Hepatocyte (in vitro differentiated cells): ENCODE data around the gene IL23R. TPM values are rescaled to one million over a fixed set of nuclear protein-coding genes. Genes with fewer than 3 reads are reported as not detected.

Source experiments
- DNase-seq: peaks from one replicate; pipeline ENCODE4 v3.0.0-alpha.2; 2016; ENCODE audit warnings: low spot score
- H2AFZ ChIP-seq: fragments of 200-600 bp; sonication (generic); 2 replicates; pipeline ENCODE4 v1.6.0; 2016; ENCODE audit warnings: antibody characterized with exemption, mild to moderate bottlenecking
- H3K27ac ChIP-seq: fragments of 200-600 bp; sonication (generic); 2 replicates; pipeline ENCODE4 v1.5.1; 2016; ENCODE audit warnings: mild to moderate bottlenecking
- H3K27me3 ChIP-seq: fragments of 200-600 bp; sonication (generic); 2 replicates; pipeline ENCODE4 v1.6.1; 2016
- H3K36me3 ChIP-seq: fragments of 200-600 bp; sonication (generic); replicated peaks from 2 replicates; pipeline ENCODE4 v1.5.1; 2016; ENCODE audit warnings: low read depth; ENCODE audit not compliant: insufficient read depth
- H3K4me1 ChIP-seq: fragments of 200-600 bp; sonication (generic); 2 replicates; pipeline ENCODE4 v1.5.1; 2016; ENCODE audit warnings: mild to moderate bottlenecking, moderate library complexity; ENCODE audit not compliant: insufficient read depth
- H3K4me2 ChIP-seq: fragments of 200-600 bp; sonication (generic); 2 replicates; pipeline ENCODE4 v1.6.0; 2016
- H3K4me3 ChIP-seq: fragments of 200-600 bp; sonication (generic); 2 replicates; pipeline ENCODE4 v1.5.1; 2016; ENCODE audit warnings: mild to moderate bottlenecking
- H3K79me2 ChIP-seq: fragments of 200-600 bp; sonication (generic); 2 replicates; pipeline ENCODE4 v1.6.0; 2017; ENCODE audit warnings: mild to moderate bottlenecking
- H3K9me2 ChIP-seq: fragments of 200-600 bp; sonication (generic); replicated peaks from 2 replicates; pipeline ENCODE4 v1.6.0; 2017; ENCODE audit warnings: mild to moderate bottlenecking; ENCODE audit not compliant: insufficient read depth
- H3K9me3 ChIP-seq: fragments of 200-600 bp; sonication (generic); 2 replicates; pipeline ENCODE4 v1.5.1; 2016; ENCODE audit warnings: low read depth, mild to moderate bottlenecking
- H4K20me1 ChIP-seq: fragments of 200-600 bp; sonication (generic); 2 replicates; pipeline ENCODE4 v1.6.0; 2016; ENCODE audit warnings: mild to moderate bottlenecking; ENCODE audit not compliant: insufficient read depth, poor library complexity, severe bottlenecking
- CTCF ChIP-seq: fragments of 200-600 bp; sonication (generic); IDR thresholded peaks from 2 replicates; pipeline ENCODE4 v1.5.1; 2016; ENCODE audit warnings: antibody characterized with exemption, mild to moderate bottlenecking; ENCODE audit not compliant: poor library complexity
- EZH2 ChIP-seq: fragments of 200-600 bp; sonication (generic); IDR thresholded peaks from 2 replicates; pipeline ENCODE4 v1.6.1; 2016; ENCODE audit warnings: antibody characterized with exemption, mild to moderate bottlenecking, borderline replicate concordance
- EZH2phosphoT487 ChIP-seq: fragments of 200-600 bp; sonication (generic); IDR thresholded peaks from one replicate; pipeline ENCODE4 v1.6.1; 2018; ENCODE audit warnings: antibody characterized with exemption, mild to moderate bottlenecking, low read depth, moderate library complexity; ENCODE audit not compliant: unreplicated experiment, severe bottlenecking
- WGBS: methylation state at CpG from one replicate; pipeline ENCODE4 v1.1.6; 2016; ENCODE audit warnings: low lambda C conversion rate; ENCODE audit errors: missing lambda C conversion rate; 5-methylcytosine and 5-hydroxymethylcytosine counted together
- polyA plus RNA-seq: library from polyadenylated mRNA; unstranded; fragments of >200 nt; fragmentation: Nextera tagmentation; extraction: Ambion mirVana; gene quantifications from 2 replicates; pipeline ENCODE4 v1.2.1, GENCODE V29; 2016
- total RNA-seq: library from RNA; depleted of rRNA; stranded (reverse); fragments of >200 nt; gene quantifications from 2 replicates; pipeline ENCODE4 v1.2.3, GENCODE V29; 2014

The IL23R gene
- total and polyA plus RNA-seq, 2 experiments from 2014 or later = 0.20 TPM; not detected in 1

GRCh38 chr1:67285780-67286488, 119.7 kb downstream of the IL23R start:
- WGBS = 92% methylated on average over 8 of the region's 8 CpGs

GRCh38 chr1:67290236-67290635, 124.0 kb downstream of the IL23R start:
- Histone ChIP-seq H2AFZ (no peak overlapping the region), H3K9me3 (no peaks in the 10 kb centered on the region), H3K27me3 (no peaks in the 10 kb centered on the region), H3K27ac (no peak overlapping the region), H3K79me2 (no peaks in the 10 kb centered on the region), H3K4me2 (no peak overlapping the region), H4K20me1 (no peaks in the 10 kb centered on the region), H3K9me2 (no peaks in the 10 kb centered on the region), H3K4me1 (no peaks in the 10 kb centered on the region), H3K36me3 (no peaks in the 10 kb centered on the region), H3K4me3 (no peak overlapping the region)
- WGBS = 73% methylated on average over 4 of the region's 4 CpGs
- TF ChIP-seq EZH2 = no peak
- no peak for TF ChIP-seq EZH2phosphoT487
- no peak for TF ChIP-seq CTCF
- DNase-seq = no peak

More at GRCh38 chr1:67285780-67286488, 119.7 kb downstream of the IL23R start:
- Histone ChIP-seq H3K4me1 (no peaks in the 10 kb centered on the region), H2AFZ (no peak overlapping the region), H3K9me2 (no peaks in the 10 kb centered on the region), H3K79me2 (no peaks in the 10 kb centered on the region), H3K4me3 (no peak overlapping the region), H4K20me1 (no peaks in the 10 kb centered on the region), H3K4me2 (no peak overlapping the region), H3K9me3 (no peaks in the 10 kb centered on the region), H3K27ac (no peak overlapping the region), H3K36me3 (no peaks in the 10 kb centered on the region), H3K27me3 (no peaks in the 10 kb centered on the region)
- no peak for TF ChIP-seq CTCF
- no peak for TF ChIP-seq EZH2
- TF ChIP-seq EZH2phosphoT487 = no peak
- DNase-seq = no peak

- Histone ChIP-seq H3K9me2 (no peaks in the 10 kb centered on the region), H2AFZ (no peak overlapping the region), H3K36me3 (no peaks in the 10 kb centered on the region), H3K4me2 (no peak overlapping the region), H3K27me3 (no peaks in the 10 kb centered on the region), H3K79me2 (no peaks in the 10 kb centered on the region), H4K20me1 (no peaks in the 10 kb centered on the region), H3K27ac (no peak overlapping the region), H3K4me1 (no peaks in the 10 kb centered on the region), H3K4me3 (no peak overlapping the region), H3K9me3 (no peaks in the 10 kb centered on the region)
- TF ChIP-seq CTCF (no peak), EZH2 (no peak), EZH2phosphoT487 (no peak)
- 86% methylated on average over 9 of the region's 9 CpGs for WGBS
- DNase-seq = no peak
Observed at GRCh38 chr1:67294836-67295617, 128.8 kb downstream of the IL23R start.
